DOHH2 (cell line): ENCODE measurements around the gene ACTL10.
A peak's percentile ranks its signal among the peaks of the same experiment; 100 is the strongest.

Source experiments
- H3F3A ChIP-seq: fragments of 200-600 bp; sonication (generic), shearing (Covaris generic); 2 replicates; pipeline ENCODE4 v1.6.0; 2016; ENCODE audit warnings: antibody characterized with exemption, mild to moderate bottlenecking; ENCODE audit not compliant: control insufficient read depth, insufficient read depth
- H3K27ac ChIP-seq: fragments of 200-600 bp; sonication (generic); 2 replicates; pipeline ENCODE4 v1.5.1; 2014; ENCODE audit warnings: low read depth, mild to moderate bottlenecking, low read length, moderate library complexity
- H3K27me3 ChIP-seq: fragments of 200-600 bp; sonication (generic); 2 replicates; pipeline ENCODE4 v1.6.1; 2014; ENCODE audit warnings: mild to moderate bottlenecking, low read length, mixed read lengths; ENCODE audit not compliant: control insufficient read depth
- H3K36me3 ChIP-seq: fragments of 200-600 bp; sonication (generic); 2 replicates; pipeline ENCODE4 v1.6.1; 2014; ENCODE audit warnings: mild to moderate bottlenecking, low read length, moderate library complexity, mixed read lengths; ENCODE audit not compliant: control insufficient read depth
- H3K4me1 ChIP-seq: fragments of 200-600 bp; sonication (generic); 2 replicates; pipeline ENCODE4 v1.6.1; 2014; ENCODE audit warnings: mild to moderate bottlenecking, low read length, mixed read lengths; ENCODE audit not compliant: control insufficient read depth
- H3K4me2 ChIP-seq: fragments of 200-600 bp; sonication (generic); 2 replicates; pipeline ENCODE4 v1.6.0; 2014; ENCODE audit warnings: mild to moderate bottlenecking, low read length, moderate library complexity
- H3K4me3 ChIP-seq: fragments of 200-600 bp; sonication (generic); 2 replicates; pipeline ENCODE4 v1.5.1; 2014; ENCODE audit warnings: mild to moderate bottlenecking, low read length, mixed read lengths
- H3K79me2 ChIP-seq: fragments of 200-600 bp; sonication (generic); 2 replicates; pipeline ENCODE4 v1.6.1; 2014; ENCODE audit warnings: mild to moderate bottlenecking, low read length, mixed read lengths; ENCODE audit not compliant: control insufficient read depth
- H3K9me2 ChIP-seq: fragments of 200-600 bp; sonication (generic); replicated peaks from 2 replicates; pipeline ENCODE4 v1.6.1; 2014; ENCODE audit warnings: mild to moderate bottlenecking, low read length, mixed read lengths; ENCODE audit not compliant: control insufficient read depth
- H3K9me3 ChIP-seq: fragments of 200-600 bp; sonication (generic); 2 replicates; pipeline ENCODE4 v1.6.1; 2014; ENCODE audit warnings: antibody characterized with exemption, low read length, mixed read lengths; ENCODE audit not compliant: control insufficient read depth, insufficient read depth
- H4K20me1 ChIP-seq: fragments of 200-600 bp; sonication (generic); 2 replicates; pipeline ENCODE4 v1.6.0; 2014; ENCODE audit warnings: low read depth, mild to moderate bottlenecking, antibody characterized with exemption, low read length, moderate library complexity; ENCODE audit not compliant: control insufficient read depth, insufficient read depth
- EZH2phosphoT487 ChIP-seq: fragments of 200-600 bp; sonication (generic); IDR thresholded peaks from 2 replicates; pipeline ENCODE4 v1.6.1; 2017; ENCODE audit warnings: borderline replicate concordance, mild to moderate bottlenecking, antibody characterized with exemption, low read length, moderate library complexity, mixed read lengths
- TF ChIP-seq, protein P1 (sequence below): fragments of 200-600 bp; sonication (generic); IDR thresholded peaks from one replicate; pipeline ENCODE4 v1.5.1; 2014; ENCODE audit warnings: antibody characterized with exemption, mild to moderate bottlenecking, low read depth, low read length; ENCODE audit not compliant: poor library complexity, severe bottlenecking

ACTL10 gene

DNA sequence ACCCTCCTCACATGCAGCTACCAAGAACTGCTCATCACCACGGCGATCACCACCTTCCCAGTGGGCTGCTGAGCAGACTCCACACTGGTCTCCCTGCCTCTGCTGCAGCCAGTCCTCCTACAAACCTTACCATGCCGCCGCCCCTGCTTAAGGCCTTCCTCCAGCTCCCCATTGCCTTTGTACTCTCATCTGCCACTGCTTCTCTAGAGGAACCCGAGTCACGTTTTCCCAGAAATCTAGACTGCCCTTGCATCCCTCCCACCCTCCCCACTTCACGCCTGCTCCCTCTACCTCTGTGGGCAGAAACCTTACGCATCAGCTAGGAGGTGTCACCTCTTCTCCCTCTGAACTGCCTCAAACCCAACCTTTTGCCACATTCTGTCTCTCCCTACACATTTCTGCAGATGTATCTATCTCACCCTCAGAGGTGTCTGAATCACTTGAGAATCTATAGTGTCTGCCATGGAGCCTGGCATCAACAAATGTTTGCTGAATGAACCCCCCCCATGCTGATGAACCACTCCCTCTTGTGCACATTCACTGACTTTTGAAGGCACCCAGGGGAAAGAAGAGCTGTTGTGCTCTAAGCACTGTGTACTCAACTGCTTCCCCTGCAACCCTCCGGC lies 15.1 kb downstream of the ACTL10 start:
- Histone ChIP-seq H4K20me1 (peaks cover 30% of the 10 kb centered on the region), H3K36me3 (peaks cover 83% of the 10 kb centered on the region), H3K4me2 (peak overlapping the region; percentile 65), H3K79me2 (peaks cover 70% of the 10 kb centered on the region), H3K4me1 (peaks cover 70% of the 10 kb centered on the region), H3K27ac (peak overlapping the region; percentile 70), H3K9me3 (no peaks in the 10 kb centered on the region), H3K4me3 (peak overlapping the region; percentile 36; the same call in 1 of the 2 replicates), H3K9me2 (no peaks in the 10 kb centered on the region), H3F3A (peaks cover 24% of the 10 kb centered on the region), H3K27me3 (no peaks in the 10 kb centered on the region)
- TF ChIP-seq, protein P1, sequence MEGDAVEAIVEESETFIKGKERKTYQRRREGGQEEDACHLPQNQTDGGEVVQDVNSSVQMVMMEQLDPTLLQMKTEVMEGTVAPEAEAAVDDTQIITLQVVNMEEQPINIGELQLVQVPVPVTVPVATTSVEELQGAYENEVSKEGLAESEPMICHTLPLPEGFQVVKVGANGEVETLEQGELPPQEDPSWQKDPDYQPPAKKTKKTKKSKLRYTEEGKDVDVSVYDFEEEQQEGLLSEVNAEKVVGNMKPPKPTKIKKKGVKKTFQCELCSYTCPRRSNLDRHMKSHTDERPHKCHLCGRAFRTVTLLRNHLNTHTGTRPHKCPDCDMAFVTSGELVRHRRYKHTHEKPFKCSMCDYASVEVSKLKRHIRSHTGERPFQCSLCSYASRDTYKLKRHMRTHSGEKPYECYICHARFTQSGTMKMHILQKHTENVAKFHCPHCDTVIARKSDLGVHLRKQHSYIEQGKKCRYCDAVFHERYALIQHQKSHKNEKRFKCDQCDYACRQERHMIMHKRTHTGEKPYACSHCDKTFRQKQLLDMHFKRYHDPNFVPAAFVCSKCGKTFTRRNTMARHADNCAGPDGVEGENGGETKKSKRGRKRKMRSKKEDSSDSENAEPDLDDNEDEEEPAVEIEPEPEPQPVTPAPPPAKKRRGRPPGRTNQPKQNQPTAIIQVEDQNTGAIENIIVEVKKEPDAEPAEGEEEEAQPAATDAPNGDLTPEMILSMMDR = no peak
- TF ChIP-seq EZH2phosphoT487 = no peak

DNA sequence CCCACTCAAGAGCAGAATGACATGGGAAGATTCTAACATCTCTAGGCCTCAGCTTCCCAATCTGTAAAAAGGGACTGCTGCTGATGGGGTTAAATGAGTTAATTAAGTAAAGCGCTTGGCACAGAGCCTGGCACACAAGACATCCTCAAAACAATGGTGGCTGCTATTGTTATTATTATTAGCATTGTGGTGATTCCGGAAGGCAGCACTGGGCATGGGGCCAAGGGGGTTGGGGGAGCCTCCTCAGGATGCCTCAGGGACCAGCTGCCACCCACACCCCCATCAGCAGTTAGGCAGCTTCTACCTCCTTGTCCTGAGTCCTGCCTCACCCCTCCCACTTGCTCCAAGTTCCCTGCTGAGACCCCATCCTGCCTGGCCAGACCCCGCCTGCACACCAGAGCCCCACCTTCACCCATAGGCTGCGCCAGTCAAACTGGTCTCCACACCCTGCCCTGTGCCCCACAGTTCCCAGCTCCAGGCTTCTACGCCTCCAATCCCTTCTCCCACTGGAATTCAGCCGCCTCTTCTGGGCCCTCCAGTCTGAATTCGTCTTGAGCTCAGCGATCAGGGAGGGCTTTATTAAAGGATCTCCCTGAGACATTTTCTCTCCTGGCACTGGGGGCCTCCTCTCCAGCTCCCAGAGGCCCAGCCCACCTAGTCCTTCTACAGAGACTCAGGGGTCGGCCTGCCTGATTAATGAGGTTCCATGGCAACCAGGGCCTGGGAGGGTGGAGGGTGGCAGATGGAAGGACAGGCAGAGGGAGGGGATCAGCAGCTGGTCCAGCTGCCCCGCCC lies 18.0 kb downstream of the ACTL10 start:
- Histone ChIP-seq H3F3A (peaks cover 9% of the 10 kb centered on the region), H3K4me3 (peak overlapping the region; percentile 89), H3K79me2 (peaks cover 61% of the 10 kb centered on the region), H3K9me3 (no peaks in the 10 kb centered on the region), H4K20me1 (peaks cover 27% of the 10 kb centered on the region), H3K27me3 (no peaks in the 10 kb centered on the region), H3K27ac (peak overlapping the region; percentile 95), H3K36me3 (peaks cover 54% of the 10 kb centered on the region), H3K4me2 (peak overlapping the region; percentile 99), H3K4me1 (peaks cover 73% of the 10 kb centered on the region), H3K9me2 (no peaks in the 10 kb centered on the region)
- TF ChIP-seq, protein P1 = no peak
- TF ChIP-seq EZH2phosphoT487 = no peak

DNA sequence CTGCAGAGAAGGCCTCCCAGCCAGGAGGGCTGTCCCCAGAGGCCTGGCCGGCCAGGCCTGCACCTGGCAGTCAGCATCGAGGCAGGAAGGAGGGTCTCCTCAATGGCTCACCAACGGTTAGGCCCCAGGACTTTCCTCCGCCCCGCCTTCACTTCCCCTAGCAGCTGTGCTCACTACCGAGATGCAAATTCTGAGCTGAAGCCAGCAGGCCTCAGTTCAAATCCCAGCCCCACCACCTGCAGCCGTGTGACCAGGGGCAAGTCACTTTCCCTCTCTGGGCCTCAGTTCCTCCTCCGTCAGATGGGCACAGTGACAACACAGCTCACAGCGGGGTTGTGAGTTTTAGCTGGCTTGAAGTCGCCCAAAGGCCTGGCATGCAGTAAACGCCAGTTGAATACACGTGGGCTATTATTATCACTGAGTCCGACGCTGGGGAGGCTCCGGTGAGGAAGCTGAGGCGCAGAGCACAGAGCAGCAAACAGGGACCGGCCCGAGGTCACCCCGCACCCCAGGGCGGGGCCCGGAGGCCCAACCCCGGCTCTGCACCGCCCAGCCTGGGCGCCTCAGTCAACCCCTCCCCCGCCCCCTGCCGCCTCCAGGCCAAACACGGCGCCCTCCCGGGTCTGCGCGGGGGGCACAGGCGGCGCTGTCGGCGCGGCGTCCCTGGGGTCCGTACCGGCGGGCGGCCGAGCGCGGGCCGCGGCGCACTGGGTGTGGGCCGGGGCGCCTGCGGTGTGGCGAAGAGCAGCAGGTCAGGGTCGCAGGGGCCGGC lies 18.8 kb downstream of the ACTL10 start:
- H3K36me3 ChIP-seq = peaks cover 47% of the 10 kb centered on the region
- H3K27ac ChIP-seq = peak overlapping the region; percentile 95
- no peaks in the 10 kb centered on the region for H3K9me3 ChIP-seq
- peak overlapping the region; percentile 99 for H3K4me2 ChIP-seq
- peaks cover 73% of the 10 kb centered on the region for H3K4me1 ChIP-seq
- H3K9me2 ChIP-seq = no peaks in the 10 kb centered on the region
- H3K27me3 ChIP-seq = no peaks in the 10 kb centered on the region
- H3K4me3 ChIP-seq = peak overlapping the region; percentile 89
- H4K20me1 ChIP-seq = peaks cover 21% of the 10 kb centered on the region
- no peak for TF ChIP-seq EZH2phosphoT487
- TF ChIP-seq, protein P1 = no peak
- H3F3A ChIP-seq = peaks cover 11% of the 10 kb centered on the region
- peaks cover 53% of the 10 kb centered on the region for H3K79me2 ChIP-seq
